HG02588 (cell line): Measurements from ENCODE around the gene CAPN2.

ENCODE experiments used
- ATAC-seq: cut with Tn5 transposase; IDR thresholded peaks from one replicate; pipeline ENCODE4 v1.9.1; 2021; ENCODE audit warnings: mild to moderate bottlenecking, moderate library complexity; ENCODE audit not compliant: unreplicated experiment

The CAPN2 gene

DNA sequence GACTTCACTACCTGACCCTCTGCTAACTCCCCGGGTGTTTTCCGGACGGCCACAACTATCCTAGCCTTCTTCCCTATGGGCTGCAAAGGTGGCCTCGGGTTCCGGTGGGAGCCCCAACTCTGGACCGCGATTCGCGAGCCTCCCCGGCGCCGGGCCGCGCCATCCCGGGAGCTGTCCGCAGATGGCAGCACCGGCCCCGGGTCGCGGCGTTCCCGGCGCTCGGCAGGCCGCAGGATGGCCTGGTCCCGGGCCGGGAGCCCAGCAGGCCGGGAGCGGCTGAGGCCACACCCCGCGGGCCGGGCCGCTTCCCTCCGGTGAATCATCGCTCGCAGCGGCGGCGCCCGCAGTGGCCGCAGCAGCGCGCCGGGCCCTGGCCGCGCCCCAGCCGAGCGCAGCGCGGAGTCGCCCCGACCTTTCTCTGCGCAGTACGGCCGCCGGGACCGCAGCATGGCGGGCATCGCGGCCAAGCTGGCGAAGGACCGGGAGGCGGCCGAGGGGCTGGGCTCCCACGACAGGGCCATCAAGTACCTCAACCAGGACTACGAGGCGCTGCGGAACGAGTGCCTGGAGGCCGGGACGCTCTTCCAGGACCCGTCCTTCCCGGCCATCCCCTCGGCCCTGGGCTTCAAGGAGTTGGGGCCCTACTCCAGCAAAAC is at the start of gene CAPN2:
CAPN2 (plus strand) TSS at position 346 of the 656 bp plus-strand sequence; CDS start at position 448, 102 bp downstream.
- ATAC-seq, result peak; percentile 65

- ATAC-seq, result no peak
Observed at GRCh38 chr1:223662943-223663342, 49.4 kb upstream of the CAPN2 start.

- ATAC-seq, result no peak
Observed at GRCh38 chr1:223664106-223664505, 48.2 kb upstream of the CAPN2 start.

GRCh38 chr1:223665592-223666312 is 46.6 kb upstream of the CAPN2 start, which contains the start of gene CAPN8:
TSS of gene CAPN8 (minus strand) at chr1:223665701. CDS start at chr1:223665646, 55 bp downstream.
- no peak for ATAC-seq

- ATAC-seq, result no peak
Observed at GRCh38 chr1:223667484-223668182, 44.7 kb upstream of the CAPN2 start.

GRCh38 chr1:223669003-223669795 is 43.1 kb upstream of the CAPN2 start:
- no peak for ATAC-seq

DNA sequence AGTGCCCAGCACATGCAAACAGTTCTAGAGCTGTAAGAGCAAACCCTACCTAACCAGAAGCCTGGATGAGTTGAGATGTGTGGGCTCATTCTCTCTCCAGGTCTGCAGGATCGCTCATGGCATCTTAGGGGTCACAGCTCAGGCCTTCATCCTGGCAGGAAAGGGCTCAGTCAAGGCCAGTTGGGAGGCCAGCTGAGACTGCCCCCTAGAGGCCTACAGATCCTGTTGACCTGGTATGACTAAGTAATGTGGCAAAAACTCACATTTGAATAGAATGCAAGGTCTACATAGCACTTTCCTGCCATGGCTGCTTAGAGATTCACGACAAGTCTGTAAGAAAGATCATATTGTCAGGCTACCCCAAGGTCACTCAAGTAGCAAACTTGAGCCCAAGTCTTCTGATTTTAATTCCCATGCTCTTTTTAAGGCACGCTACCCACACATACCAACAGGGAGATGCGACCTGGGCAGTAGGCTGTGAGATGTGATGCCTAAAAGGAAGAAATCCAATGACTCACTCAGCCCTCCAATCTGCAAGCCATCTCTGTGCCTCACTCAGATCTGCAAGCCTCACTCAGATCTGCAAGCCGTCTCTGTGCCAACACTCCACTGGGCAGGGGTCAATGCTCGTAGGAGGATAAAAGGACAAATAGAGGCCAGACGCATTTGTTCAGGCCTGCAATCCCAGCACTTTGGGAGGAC is 41.7 kb upstream of the CAPN2 start:
- ATAC-seq, result no peak

- ATAC-seq, result no peak
Observed at GRCh38 chr1:223674119-223674890, 38.0 kb upstream of the CAPN2 start.

GRCh38 chr1:223678841-223679240 is 33.5 kb upstream of the CAPN2 start:
- no peak for ATAC-seq

DNA sequence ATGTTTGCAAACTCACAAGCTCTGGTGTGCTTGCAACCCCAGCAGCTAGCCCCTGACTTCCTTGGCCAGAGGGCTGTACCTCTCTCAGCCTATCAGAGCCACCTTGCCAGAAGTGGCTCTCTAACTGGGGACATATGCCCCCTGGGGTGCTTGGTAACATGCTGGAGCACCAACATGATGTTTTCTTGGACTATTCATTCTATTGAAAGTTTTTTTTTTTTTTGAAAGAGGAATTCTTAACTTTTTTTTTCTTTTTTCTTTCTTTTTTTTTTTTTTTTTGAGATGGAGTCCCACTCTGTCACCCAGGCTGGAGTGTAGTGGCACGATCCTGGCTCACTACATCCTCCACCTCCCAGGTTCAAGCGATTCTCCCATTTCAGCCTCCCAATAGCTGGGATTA is 32.2 kb upstream of the CAPN2 start:
- ATAC-seq, result no peak

DNA sequence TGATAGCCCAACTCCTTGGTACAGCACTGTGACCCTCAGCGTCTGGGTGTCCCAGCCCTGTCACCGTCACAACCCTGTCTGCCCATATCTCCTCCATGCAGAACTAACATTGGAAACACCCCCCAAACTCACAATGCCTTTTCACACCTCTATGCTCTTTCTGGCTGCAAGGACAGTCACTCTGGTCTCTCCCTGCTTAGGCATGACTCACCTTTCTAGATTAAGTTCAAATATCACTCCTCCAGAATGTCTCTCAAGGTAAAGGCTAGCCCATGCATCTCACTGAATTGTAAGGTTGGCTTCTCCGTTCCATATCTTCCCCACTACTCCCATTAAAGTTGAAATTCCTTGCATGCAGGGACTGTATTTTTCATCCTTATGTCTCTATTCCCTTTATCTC is 29.8 kb upstream of the CAPN2 start:
- no peak for ATAC-seq

- no peak for ATAC-seq
Observed at GRCh38 chr1:223683586-223684487, 28.5 kb upstream of the CAPN2 start.

DNA sequence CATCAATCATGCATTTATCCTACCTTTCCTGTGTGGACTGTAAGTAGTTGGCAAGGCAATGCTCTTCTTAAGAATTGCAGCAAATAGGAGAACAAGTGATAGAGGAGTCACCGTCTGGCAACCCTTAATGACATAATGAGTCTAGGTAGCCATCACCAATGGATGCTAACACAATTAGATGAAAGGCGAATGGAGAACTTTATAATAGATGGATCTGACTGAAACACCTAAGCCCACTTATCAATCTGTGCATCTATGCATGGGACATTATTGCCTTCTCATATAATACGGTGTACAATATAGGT is 27.9 kb upstream of the CAPN2 start:
- no peak for ATAC-seq

DNA sequence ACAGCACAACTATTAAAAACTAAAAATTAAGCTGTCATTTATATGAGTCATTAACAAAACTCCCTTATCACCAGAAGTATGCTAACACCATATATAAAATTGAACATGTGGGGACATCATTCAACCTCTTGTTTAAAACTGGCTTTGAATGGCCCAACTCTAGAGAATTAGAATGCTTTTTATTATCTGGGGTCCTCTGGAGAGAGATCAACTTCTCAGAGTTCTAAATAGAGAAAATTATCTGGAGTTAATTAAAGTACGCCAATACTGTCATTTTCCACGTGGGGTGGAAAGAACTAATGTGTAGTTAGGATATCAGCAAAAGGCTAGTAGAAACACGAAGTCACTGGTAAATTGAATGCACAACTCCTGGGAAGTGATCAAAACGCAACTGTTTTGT is 21.2 kb upstream of the CAPN2 start:
- no peak for ATAC-seq

- no peak for ATAC-seq
Observed at GRCh38 chr1:223695014-223695548, 17.3 kb upstream of the CAPN2 start.

GRCh38 chr1:223695941-223696340 is 16.4 kb upstream of the CAPN2 start:
- no peak for ATAC-seq

- no peak for ATAC-seq
Observed at GRCh38 chr1:223700388-223700918, 11.9 kb upstream of the CAPN2 start.

DNA sequence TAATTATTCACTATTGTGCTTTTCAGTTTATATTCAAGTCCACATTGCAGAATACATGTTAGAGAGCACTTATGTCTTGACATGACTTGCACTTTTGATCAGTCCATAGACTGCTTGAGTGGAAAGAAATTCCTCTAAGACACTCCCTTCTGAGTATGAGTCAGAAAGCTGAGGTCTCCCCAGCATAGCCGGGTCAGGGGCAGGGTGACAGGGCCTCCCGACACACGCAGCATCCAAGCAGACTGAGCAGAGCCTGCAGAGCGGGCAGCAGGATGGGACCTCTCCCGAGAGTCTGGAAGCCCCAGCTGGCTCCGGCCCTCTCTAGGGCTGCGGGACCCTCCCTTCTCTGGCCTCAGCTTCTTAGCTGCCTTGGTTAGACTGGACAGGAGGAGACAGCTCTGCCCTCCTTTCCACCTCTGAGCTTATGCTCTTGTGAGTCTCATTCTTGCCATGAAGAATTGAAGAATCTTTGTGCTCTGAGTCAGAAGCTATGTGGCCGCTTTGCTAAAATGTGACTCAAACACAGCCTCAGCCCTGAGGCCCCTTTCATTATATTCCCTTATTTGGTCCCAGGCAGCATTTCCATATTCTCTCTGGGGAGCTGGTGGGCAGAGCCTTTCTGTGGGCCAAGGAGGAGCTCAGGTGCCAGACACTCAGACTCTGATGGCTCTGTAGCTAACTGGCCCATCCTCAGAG is 11.2 kb upstream of the CAPN2 start:
- no peak for ATAC-seq
